Measurements from ENCODE around the gene OR2T3. TPM values are rescaled to one million over a fixed set of nuclear protein-coding genes. Genes with fewer than 3 reads are reported as not detected.
"Not testable (repeated sequence)": the region's sequence is repeated elsewhere in the genome, so short reads cannot be mapped to it uniquely, and the experiment has no call there.

The OR2T3 gene
- total and polyA plus RNA-seq, 2 of the 8 experiments (the other 6 are each of a cell fraction or from before 2014, with no cell fraction given), result not detected

DNA sequence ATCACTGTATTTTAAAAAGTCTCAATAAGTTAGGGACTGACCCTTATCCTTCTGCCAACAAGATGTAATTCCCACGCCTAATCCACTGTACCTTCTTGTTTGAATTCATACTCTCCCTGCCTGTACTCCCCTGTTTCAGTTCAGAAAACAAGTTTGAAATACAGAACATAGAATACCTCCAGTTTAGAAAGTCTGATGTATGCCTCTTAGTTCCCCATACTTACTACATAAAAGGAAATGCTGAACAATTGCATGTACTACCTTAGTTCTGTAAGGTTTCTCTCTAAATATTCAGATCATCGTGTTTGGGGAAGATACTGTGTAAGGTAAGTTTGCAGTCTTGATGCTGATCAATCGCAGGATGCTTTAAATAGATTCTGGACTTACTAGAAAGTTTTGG, 36.8 kb upstream of the OR2T3 start:
- H3K23me2 ChIP-seq (ENCODE audit: low read depth, low read length); H2BK5ac ChIP-seq (ENCODE audit: low read depth, low read length); H3K27me3 ChIP-seq (replicated peaks in 1 of 4; ENCODE audit: control insufficient read depth in 3 of 4, extremely low read depth in 1 of 4, insufficient read depth in 3 of 4, low read length in 3 of 4); H3K27ac ChIP-seq (ENCODE audit: low read depth, low read length); H3K4me3 ChIP-seq (ENCODE audit: extremely low read depth in 1 of 4, insufficient read depth in 2 of 4, low read depth in 3 of 4, low read length in 4 of 4); H4K8ac ChIP-seq (ENCODE audit: extremely low read depth, insufficient read depth, low read length); H4K20me1 ChIP-seq (replicated peaks in 1 of 2; ENCODE audit: control insufficient read depth in 1 of 2, insufficient read depth in 2 of 2, low read length in 2 of 2); H3K36me3 ChIP-seq (ENCODE audit: control insufficient read depth in 2 of 4, insufficient read depth in 4 of 4, low read length in 3 of 4); FAIRE-seq; H2BK12ac ChIP-seq (ENCODE audit: low read depth, low read length); H3K18ac ChIP-seq (ENCODE audit: extremely low read depth, low read length); H3K56ac ChIP-seq (replicated peaks; ENCODE audit: insufficient read length, low read depth, low read length); H4K5ac ChIP-seq (ENCODE audit: insufficient read length, low read depth, low read length); H3K4me1 ChIP-seq (replicated peaks in 1 of 4; ENCODE audit: control insufficient read depth in 3 of 4, insufficient read depth in 4 of 4, low read length in 3 of 4); H3K9ac ChIP-seq (replicated peaks in 1 of 4; ENCODE audit: extremely low read depth in 1 of 4, low read depth in 3 of 4, low read length in 3 of 4); H3K23ac ChIP-seq (ENCODE audit: insufficient read length); H4K91ac ChIP-seq (replicated peaks; ENCODE audit: insufficient read length, low read length); H2AFZ ChIP-seq (ENCODE audit: low read length); H3K79me1 ChIP-seq (ENCODE audit: low read depth, low read length); DNase-seq (ENCODE audit: low read depth in 1 of 2, low spot score in 2 of 2); H3K14ac ChIP-seq (ENCODE audit: insufficient read length); H2BK15ac ChIP-seq (ENCODE audit: low read length); H3K4me2 ChIP-seq (ENCODE audit: insufficient read depth in 1 of 2, low read depth in 2 of 2, low read length in 2 of 2); H3K79me2 ChIP-seq (ENCODE audit: control insufficient read depth in 1 of 2, insufficient read depth in 2 of 2, low read length in 2 of 2); CTCF ChIA-PET (ENCODE audit: partially characterized antibody); H3K4ac ChIP-seq (replicated peaks; ENCODE audit: insufficient read length, low read depth, low read length); H2AK5ac ChIP-seq (ENCODE audit: low read depth, low read length); H2BK120ac ChIP-seq (replicated peaks; ENCODE audit: low read depth, low read length); POLR2A ChIA-PET (ENCODE audit: partially characterized antibody); H2BK20ac ChIP-seq (ENCODE audit: low read length): not testable (repeated sequence)
- H3K9me3 ChIP-seq (ENCODE audit: insufficient read depth in 2 of 2, low read depth in 1 of 2, low read length in 1 of 2), result peaks cover 18 to 33% of the 10 kb centered on the region in 2 experiments; a peak in 3 of 4 replicates
- 63% methylated on average over 3 of the region's 3 CpGs; no CpG with 5 or more reads in 1 of the 2 experiments for whole genome bisulfite sequencing, 2 experiments (ENCODE audit: extremely low coverage in 1 of 2, insufficient coverage in 1 of 2, insufficient read length in 1 of 2, insufficient replicate concordance in 2 of 2, low coverage in 1 of 2, low lambda C conversion rate in 2 of 2, missing lambda C conversion rate in 1 of 2)

DNA sequence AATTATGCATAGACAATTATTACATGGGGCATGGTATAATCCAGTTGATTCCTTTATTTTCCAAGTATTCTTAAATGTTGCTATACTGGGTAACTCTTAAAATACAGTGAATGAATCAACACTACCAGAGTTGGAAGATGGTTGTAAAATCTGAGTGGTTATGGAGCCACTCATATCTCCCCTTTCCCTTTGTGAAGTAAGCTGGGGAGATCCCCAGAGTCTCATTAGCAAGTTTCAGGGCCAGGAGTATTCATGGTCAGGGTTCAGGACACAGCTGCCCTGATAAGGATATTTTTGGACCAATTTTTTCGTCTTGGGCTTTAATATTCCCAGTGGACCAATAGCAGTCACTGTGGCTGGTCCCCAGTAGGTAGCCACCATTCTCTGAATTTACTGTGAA, 34.5 kb upstream of the OR2T3 start:
- H2BK15ac ChIP-seq (ENCODE audit: low read length); H3K18ac ChIP-seq (ENCODE audit: extremely low read depth, low read length); H2BK5ac ChIP-seq (ENCODE audit: low read depth, low read length); H2BK20ac ChIP-seq (ENCODE audit: low read length); H4K91ac ChIP-seq (replicated peaks; ENCODE audit: insufficient read length, low read length); FAIRE-seq; H2AFZ ChIP-seq (ENCODE audit: low read length); H3K79me1 ChIP-seq (ENCODE audit: low read depth, low read length); H3K23me2 ChIP-seq (ENCODE audit: low read depth, low read length); H3K79me2 ChIP-seq (ENCODE audit: control insufficient read depth in 1 of 2, insufficient read depth in 2 of 2, low read length in 2 of 2); H2AK5ac ChIP-seq (ENCODE audit: low read depth, low read length); H3K4ac ChIP-seq (replicated peaks; ENCODE audit: insufficient read length, low read depth, low read length); H2BK12ac ChIP-seq (ENCODE audit: low read depth, low read length); DNase-seq (ENCODE audit: low read depth in 1 of 2, low spot score in 2 of 2); H4K8ac ChIP-seq (ENCODE audit: extremely low read depth, insufficient read depth, low read length); H3K14ac ChIP-seq (ENCODE audit: insufficient read length); H4K20me1 ChIP-seq (replicated peaks in 1 of 2; ENCODE audit: control insufficient read depth in 1 of 2, insufficient read depth in 2 of 2, low read length in 2 of 2); POLR2A ChIA-PET (ENCODE audit: partially characterized antibody); H3K4me3 ChIP-seq (ENCODE audit: extremely low read depth in 1 of 4, insufficient read depth in 2 of 4, low read depth in 3 of 4, low read length in 4 of 4); CTCF ChIA-PET (ENCODE audit: partially characterized antibody); H3K56ac ChIP-seq (replicated peaks; ENCODE audit: insufficient read length, low read depth, low read length); H3K9ac ChIP-seq (replicated peaks in 1 of 4; ENCODE audit: extremely low read depth in 1 of 4, low read depth in 3 of 4, low read length in 3 of 4); H3K27ac ChIP-seq (ENCODE audit: low read depth, low read length); H3K36me3 ChIP-seq (ENCODE audit: control insufficient read depth in 2 of 4, insufficient read depth in 4 of 4, low read length in 3 of 4); H2BK120ac ChIP-seq (replicated peaks; ENCODE audit: low read depth, low read length); H3K23ac ChIP-seq (ENCODE audit: insufficient read length); H4K5ac ChIP-seq (ENCODE audit: insufficient read length, low read depth, low read length); H3K4me1 ChIP-seq (replicated peaks in 1 of 4; ENCODE audit: control insufficient read depth in 3 of 4, insufficient read depth in 4 of 4, low read length in 3 of 4); H3K27me3 ChIP-seq (replicated peaks in 1 of 4; ENCODE audit: control insufficient read depth in 3 of 4, extremely low read depth in 1 of 4, insufficient read depth in 3 of 4, low read length in 3 of 4); H3K4me2 ChIP-seq (ENCODE audit: insufficient read depth in 1 of 2, low read depth in 2 of 2, low read length in 2 of 2): not testable (repeated sequence)
- 38% methylated on average over 1 of the region's 1 CpG; no CpG with 5 or more reads in 1 of the 2 experiments for WGBS, 2 experiments (ENCODE audit: extremely low coverage in 1 of 2, insufficient coverage in 1 of 2, insufficient read length in 1 of 2, insufficient replicate concordance in 2 of 2, low coverage in 1 of 2, low lambda C conversion rate in 2 of 2, missing lambda C conversion rate in 1 of 2)
- peaks cover 13 to 24% of the 10 kb centered on the region in 2 experiments; a peak in 3 of 4 replicates for H3K9me3 ChIP-seq (ENCODE audit: insufficient read depth in 2 of 2, low read depth in 1 of 2, low read length in 1 of 2)
